K562 (cell line): Measurements from ENCODE around the gene RPL11. TPM values are rescaled to one million over a fixed set of nuclear protein-coding genes. Genes with fewer than 3 reads are reported as not detected.

Experiments
- AFF4 ChIP-seq: sonication (generic); formaldehyde crosslinking; IDR thresholded peaks from 2 replicates; pipeline ENCODE4 v1.8.0; 2023; ENCODE audit warnings: mild to moderate bottlenecking, missing genetic modification reagents
- BRCA1 ChIP-seq, 2 experiments: fragments of 450-650 bp in 1 of 2; sonication (generic) in 1 of 2; formaldehyde crosslinking in 1 of 2; IDR thresholded peaks; 2 replicates each; pipeline versions ENCODE4 v1.5.0 to v1.6.1; 2017 to 2020; ENCODE audit warnings: mild to moderate bottlenecking in 1 of 2, missing genetic modification reagents in 1 of 2
- ELF4 ChIP-seq: fragments of 450-650 bp; formaldehyde crosslinking; IDR thresholded peaks from 2 replicates; pipeline ENCODE4 v1.4.0; 2022; ENCODE audit warnings: missing genetic modification characterization
- TCF3 ChIP-seq: sonication (generic); formaldehyde crosslinking; IDR thresholded peaks from 2 replicates; pipeline ENCODE4 v1.4.0; 2020; ENCODE audit warnings: mild to moderate bottlenecking, missing genetic modification reagents
- ZBTB1 ChIP-seq: sonication (generic); formaldehyde crosslinking; IDR thresholded peaks from 2 replicates; pipeline ENCODE4 v1.8.1; 2023; ENCODE audit warnings: missing genetic modification reagents, low read depth, mild to moderate bottlenecking, borderline replicate concordance
- ZNF318 ChIP-seq, 2 experiments: fragments of 450-650 bp; IDR thresholded peaks; 2 replicates each; pipeline ENCODE4 v1.6.1; 2016; ENCODE audit warnings: mild to moderate bottlenecking in 2 of 2, borderline replicate concordance in 1 of 2, low read depth in 1 of 2, moderate library complexity in 1 of 2
- polyA plus RNA-seq, 8 experiments: library from polyadenylated mRNA; depleted of rRNA in 4 of 8; stranded (reverse) in 5 of 8; unstranded in 3 of 8; fragments of >200 nt; fragmentation: Nextera tagmentation in 2 of 8; fragmentation: Illumina TruSeq in 1 of 8; extraction: Ambion mirVana in 2 of 8; extraction: Trizol in 1 of 8; gene quantifications; 2 replicates each; pipeline versions ENCODE4 v1.2.1 to v1.2.3, GENCODE V29; 2011 to 2014; ENCODE audit warnings: inconsistent platforms in 1 of 8, missing spikeins in 1 of 8
- total RNA-seq, 7 experiments: library from RNA; depleted of rRNA in 6 of 7; stranded (reverse); fragments of >200 nt in 6 of 7; fragmentation: Illumina TruSeq in 2 of 7; extraction: Trizol in 2 of 7; gene quantifications; 2 replicates each; pipeline versions ENCODE4 v1.2.1 to v1.2.3, GENCODE V29; 2011 to 2021; ENCODE audit warnings: low replicate concordance in 1 of 7

The RPL11 gene
- total and polyA plus RNA-seq, 9 of the 15 experiments (the other 6 are each of a cell fraction or from before 2014, with no cell fraction given): 1,781 to 4,526 (median 3,111) TPM

- TF ChIP-seq ZNF318 (IDR thresholded peaks at IDR 0.05; ENCODE audit: borderline replicate concordance in 1 of 2, low read depth in 1 of 2) (no peak), BRCA1 (IDR thresholded peaks at IDR 0.05) (no peak), BRCA1 (CRISPR knock-in tag; IDR thresholded peaks at IDR 0.05) (no peak), AFF4 (CRISPR knock-in tag) (no peak), ELF4 (CRISPR knock-in tag) (no peak), TCF3 (CRISPR knock-in tag) (no peak), ZBTB1 (no peak)
Measured at GRCh38 chr1:23661887-23662286, 29.7 kb upstream of the RPL11 start (continued).
